Activated naive CD4-positive, alpha-beta T cell treated with anti-CD3 and anti-CD28 coated beads for 36 hours (primary cell): ENCODE results near the gene CRB2. TPM values are rescaled to one million over a fixed set of nuclear protein-coding genes. Genes with fewer than 3 reads are reported as not detected.

Experiments
- CTCF ChIA-PET: fragments of 350-600 bp; sonication (Branson Sonifier 250); formaldehyde crosslinking; loops from one replicate; lab custom pipeline; 2021; ENCODE audit warnings: antibody characterized with exemption; lab: Charles Lee
- DNase-seq: peaks from one replicate; pipeline ENCODE4 v3.0.0-alpha.2; 2020
- H3K27ac Mint-ChIP-seq: one replicate; pipeline ENCODE4 v1.8.0; 2021; ENCODE audit warnings: mild to moderate bottlenecking, mixed read lengths
- H3K27me3 Mint-ChIP-seq: one replicate; pipeline ENCODE4 v1.8.0; 2021; ENCODE audit warnings: low read depth, mixed read lengths
- H3K36me3 Mint-ChIP-seq: one replicate; pipeline ENCODE4 v1.8.0; 2021; ENCODE audit warnings: low read depth, mixed read lengths
- H3K4me1 Mint-ChIP-seq: one replicate; pipeline ENCODE4 v1.8.0; 2021; ENCODE audit warnings: low read depth, mixed read lengths
- H3K4me3 Mint-ChIP-seq: one replicate; pipeline ENCODE4 v1.8.0; 2021; ENCODE audit warnings: mild to moderate bottlenecking, moderate library complexity, mixed read lengths
- H3K9me3 Mint-ChIP-seq: one replicate; pipeline ENCODE4 v1.8.0; 2021; ENCODE audit warnings: mixed read lengths
- intact Hi-C: fragments of 100-400 bp; cut with micrococcal nuclease; formaldehyde crosslinking; loops from one replicate; pipeline ENCODE4 v1.15.1; 2023
- total RNA-seq, 2 experiments: library from RNA; stranded (reverse); gene quantifications; one replicate each; pipeline ENCODE4 v1.2.3, GENCODE V29; 2021

The CRB2 gene
- total RNA-seq, 2 experiments from 2014 or later, result not detected

DNA sequence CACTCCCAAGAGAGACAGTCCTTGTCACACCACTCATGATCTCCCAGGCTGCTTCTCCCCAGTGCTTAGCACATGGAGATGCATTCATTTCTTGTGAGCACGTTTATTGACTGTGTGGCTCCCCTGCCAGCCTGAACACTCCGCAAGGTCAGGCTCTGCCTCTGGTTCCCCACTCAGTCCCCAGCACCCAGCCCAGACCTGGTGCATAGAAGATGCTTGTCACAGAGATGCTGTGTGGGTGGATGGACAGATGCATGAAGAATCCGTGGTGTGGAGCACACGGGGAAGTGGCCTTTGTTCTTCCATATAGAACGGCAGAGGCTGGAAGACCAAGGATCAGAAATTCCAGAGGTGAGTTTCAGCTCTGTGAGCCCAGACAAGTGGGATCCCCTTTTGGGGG lies 13.8 kb upstream of the CRB2 start:
- Mint-ChIP-seq H3K9me3 (no peaks in the 10 kb centered on the region), H3K27me3 (no peaks in the 10 kb centered on the region), H3K4me3 (no peak overlapping the region), H3K4me1 (peaks cover 32% of the 10 kb centered on the region), H3K36me3 (no peaks in the 10 kb centered on the region), H3K27ac (no peak overlapping the region)
- no peak for DNase-seq
- intact Hi-C loops, result loop anchor here (5.0 to 10.0 kb wide), 2 partner anchors 440 to 1217 kb away; no protein-coding TSS in a partner anchor
- CTCF ChIA-PET, result interaction anchor here (0.7 kb wide), 1 partner anchor 261 kb away, joined by 3 read pairs; no protein-coding TSS in a partner anchor

DNA sequence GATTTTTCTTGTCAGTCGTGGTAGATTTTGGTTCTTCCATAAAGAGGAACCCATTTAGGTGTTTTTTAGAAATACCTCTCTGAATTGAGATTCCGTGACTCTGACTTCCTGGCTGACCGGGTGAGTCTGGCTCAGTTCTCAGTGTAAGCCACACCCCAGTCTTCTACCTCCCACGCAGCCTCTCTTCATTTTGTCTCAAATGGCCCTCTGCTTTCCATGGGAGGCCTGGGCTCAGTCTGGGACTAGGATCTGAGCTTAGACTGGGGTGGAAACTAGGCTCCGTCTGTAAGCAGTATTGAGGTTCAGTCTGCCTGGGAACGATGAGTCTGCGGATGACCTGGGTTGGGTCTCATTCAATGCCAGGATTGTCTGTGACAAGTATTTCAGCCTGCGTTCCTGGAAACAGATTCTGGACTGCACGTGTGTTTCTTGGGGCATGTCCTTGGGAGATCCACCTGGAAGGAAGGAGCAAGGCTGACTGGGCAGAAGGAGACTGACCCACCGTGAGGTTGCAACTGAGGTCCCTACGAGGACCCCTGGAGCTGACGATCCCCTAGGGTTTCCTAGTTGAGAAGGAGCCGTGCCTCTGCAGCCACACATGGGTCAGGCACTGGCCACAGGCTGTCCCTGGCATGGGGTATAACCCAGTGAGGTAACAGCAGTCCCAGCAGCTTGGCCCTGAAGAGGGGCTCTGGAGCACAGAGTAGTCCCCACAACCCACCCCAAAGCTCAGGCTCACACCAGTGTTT lies 12.4 kb upstream of the CRB2 start:
- no peak for DNase-seq
- intact Hi-C loops, result loop anchor here (5.0 to 10.0 kb wide), 2 partner anchors 441 to 1219 kb away; no protein-coding TSS in a partner anchor
- Mint-ChIP-seq H3K4me1 (peaks cover 27% of the 10 kb centered on the region), H3K36me3 (no peaks in the 10 kb centered on the region), H3K4me3 (no peak overlapping the region), H3K27ac (no peak overlapping the region), H3K9me3 (no peaks in the 10 kb centered on the region), H3K27me3 (no peaks in the 10 kb centered on the region)
- CTCF ChIA-PET, result no interaction called here

DNA sequence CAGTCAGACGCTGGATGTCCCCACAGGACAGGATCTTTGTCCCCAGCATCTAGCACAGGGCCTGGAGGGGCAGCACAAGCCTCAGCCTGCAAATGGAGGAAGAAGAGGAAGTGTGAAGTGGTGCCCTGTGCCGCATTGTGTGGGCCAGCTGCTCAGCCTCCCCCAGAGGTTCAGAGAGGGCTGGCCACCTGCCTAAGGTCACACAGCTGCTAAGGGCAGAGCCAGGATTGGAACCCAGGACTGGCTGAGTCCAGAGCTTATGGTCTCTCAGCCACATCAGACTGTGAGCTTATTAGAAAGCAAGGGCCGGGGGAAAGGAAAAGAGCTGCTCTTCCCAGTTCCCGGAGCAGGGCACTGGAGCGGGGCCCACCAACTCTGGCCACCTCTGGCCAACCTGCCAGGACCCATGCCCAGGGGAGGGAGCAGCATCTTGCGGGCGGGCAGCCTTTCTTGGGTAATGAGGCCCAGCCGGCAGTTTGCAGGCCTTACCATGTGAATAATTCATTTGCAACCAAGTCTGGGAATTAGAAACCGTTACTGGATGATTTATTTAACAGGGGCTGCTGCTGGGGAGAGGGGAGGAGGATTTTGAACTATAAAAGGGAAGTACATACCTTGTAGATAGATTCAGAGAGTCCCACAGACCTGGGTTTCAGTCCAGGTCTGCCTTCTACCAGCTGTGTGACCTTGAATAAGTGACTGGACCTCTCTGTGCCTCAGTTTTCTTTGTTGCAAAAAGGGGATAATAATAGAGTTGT lies 11.6 kb upstream of the CRB2 start:
- CTCF ChIA-PET, result no interaction called here
- Mint-ChIP-seq H3K9me3 (no peaks in the 10 kb centered on the region), H3K4me1 (peaks cover 20% of the 10 kb centered on the region), H3K36me3 (no peaks in the 10 kb centered on the region), H3K4me3 (no peak overlapping the region), H3K27me3 (no peaks in the 10 kb centered on the region), H3K27ac (no peak overlapping the region)
- DNase-seq, result no peak
- intact Hi-C loops, result loop anchor here (5.0 to 10.0 kb wide), 2 partner anchors 442 to 1220 kb away; no protein-coding TSS in a partner anchor

- intact Hi-C loops, result loop anchor here (10.0 kb wide), 1 partner anchor 1221 kb away; no protein-coding TSS in a partner anchor
- no peak overlapping the region for H3K27ac Mint-ChIP-seq
- no peaks in the 10 kb centered on the region for H3K9me3 Mint-ChIP-seq
- peaks cover 8% of the 10 kb centered on the region for H3K4me1 Mint-ChIP-seq
- H3K36me3 Mint-ChIP-seq, result no peaks in the 10 kb centered on the region
- DNase-seq, result no peak
- no peak overlapping the region for H3K4me3 Mint-ChIP-seq
- CTCF ChIA-PET, result interaction anchor here (0.9 kb wide), 1 partner anchor 9 kb away, joined by 4 read pairs; no protein-coding TSS in a partner anchor
- no peaks in the 10 kb centered on the region for H3K27me3 Mint-ChIP-seq
Observed at GRCh38 chr9:123345567-123345955, 10.4 kb upstream of the CRB2 start.

DNA sequence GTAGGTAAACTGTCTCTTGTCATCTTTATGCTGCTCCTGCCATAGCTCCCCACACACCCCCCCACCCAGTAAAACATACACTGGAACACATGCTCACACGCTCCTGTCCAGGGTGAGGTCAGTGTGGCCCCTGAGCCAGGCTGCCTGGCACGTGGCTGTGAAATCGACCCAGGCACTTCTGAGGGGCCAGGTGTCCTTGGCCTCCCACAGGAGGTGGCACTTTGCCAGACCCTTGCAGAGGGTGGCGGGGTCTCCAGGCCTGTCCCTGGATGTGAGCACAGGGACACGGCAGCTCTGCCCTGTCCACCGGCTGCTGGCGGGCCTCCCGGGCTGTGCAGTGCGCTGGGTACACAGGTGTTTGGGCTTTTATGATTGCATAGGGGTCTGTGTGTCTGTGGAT lies 10.0 kb upstream of the CRB2 start:
- Mint-ChIP-seq H3K27me3 (no peaks in the 10 kb centered on the region), H3K4me1 (peaks cover 3% of the 10 kb centered on the region), H3K27ac (no peak overlapping the region), H3K4me3 (no peak overlapping the region), H3K36me3 (no peaks in the 10 kb centered on the region), H3K9me3 (no peaks in the 10 kb centered on the region)
- CTCF ChIA-PET, result interaction anchor here (0.9 kb wide), 1 partner anchor 9 kb away, joined by 4 read pairs; no protein-coding TSS in a partner anchor
- DNase-seq, result no peak
- intact Hi-C loops, result loop anchor here (10.0 kb wide), 1 partner anchor 1221 kb away; no protein-coding TSS in a partner anchor

DNA sequence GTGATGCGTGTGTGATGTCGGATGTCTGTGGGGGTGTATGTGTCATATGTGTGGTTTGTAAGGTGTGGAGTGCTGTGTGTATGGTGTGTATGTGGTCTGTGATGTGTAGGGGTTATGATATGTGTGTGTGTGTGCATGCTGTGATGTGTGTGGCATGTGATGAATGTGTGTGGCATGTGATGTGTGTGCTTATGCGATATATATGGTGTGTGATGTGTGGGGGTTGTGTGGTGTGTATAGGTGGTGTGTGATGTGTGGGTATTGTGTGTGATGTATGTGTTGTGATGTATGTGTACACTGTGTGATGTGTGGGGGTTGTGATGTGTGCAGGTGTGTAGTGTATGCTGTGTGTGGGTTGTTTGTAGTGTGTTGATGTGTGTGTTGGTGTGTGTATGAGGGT lies 9.2 kb upstream of the CRB2 start:
- H3K4me1 Mint-ChIP-seq, result no peaks in the 10 kb centered on the region
- intact Hi-C loops, result loop anchor here (10.0 kb wide), 1 partner anchor 1222 kb away; no protein-coding TSS in a partner anchor
- H3K9me3 Mint-ChIP-seq, result no peaks in the 10 kb centered on the region
- no peaks in the 10 kb centered on the region for H3K36me3 Mint-ChIP-seq
- H3K27ac Mint-ChIP-seq, result no peak overlapping the region
- DNase-seq, result no peak
- CTCF ChIA-PET, result no interaction called here
- H3K4me3 Mint-ChIP-seq, result no peak overlapping the region
- no peaks in the 10 kb centered on the region for H3K27me3 Mint-ChIP-seq

DNA sequence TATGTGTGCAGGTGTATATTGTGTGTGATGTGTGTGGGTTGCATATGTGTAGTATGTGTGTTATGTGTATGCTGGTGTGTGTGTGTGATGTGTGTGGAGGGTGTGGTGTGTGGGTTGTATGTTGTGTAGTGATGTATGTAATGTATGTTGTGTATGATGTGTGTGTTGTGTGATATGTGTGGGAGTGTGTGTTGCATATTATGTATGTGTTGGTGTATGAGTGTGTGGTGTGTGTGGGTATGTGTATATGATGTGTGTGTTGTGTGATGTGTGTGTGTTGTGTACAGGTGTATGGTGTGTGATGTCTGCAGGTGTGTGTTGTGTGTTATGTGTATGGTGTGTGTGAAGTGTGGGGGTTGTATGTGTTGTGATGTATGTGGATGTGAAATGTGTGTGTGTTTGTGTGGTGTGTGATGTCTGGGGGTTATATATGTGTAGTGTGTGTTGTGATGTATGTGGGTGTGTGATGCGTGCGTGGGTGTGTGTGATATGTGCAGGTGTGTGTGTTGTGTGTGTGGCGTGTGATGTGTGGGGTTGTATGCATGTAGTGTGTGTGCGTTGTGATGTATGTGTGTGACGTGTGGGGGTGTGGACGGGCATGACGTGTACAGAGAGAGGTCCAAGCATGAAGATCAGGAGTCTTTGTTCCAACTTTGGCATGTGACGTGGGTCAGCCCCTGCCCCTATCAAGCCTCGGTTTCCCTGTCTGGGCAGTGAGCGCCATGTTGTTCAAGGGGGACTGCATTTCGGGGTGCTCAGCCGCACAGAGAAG lies 8.5 kb upstream of the CRB2 start:
- no peak for DNase-seq
- H3K36me3 Mint-ChIP-seq, result no peaks in the 10 kb centered on the region
- intact Hi-C loops, result loop anchor here (10.0 kb wide), 1 partner anchor 1223 kb away; no protein-coding TSS in a partner anchor
- no peaks in the 10 kb centered on the region for H3K9me3 Mint-ChIP-seq
- H3K27ac Mint-ChIP-seq, result no peak overlapping the region
- peaks cover 1% of the 10 kb centered on the region for H3K27me3 Mint-ChIP-seq
- H3K4me3 Mint-ChIP-seq, result no peak overlapping the region
- H3K4me1 Mint-ChIP-seq, result no peaks in the 10 kb centered on the region
- CTCF ChIA-PET, result interaction anchor here (1.1 to 3.3 kb wide), 4 partner anchors 8 to 356 kb away, joined by 3 to 35 read pairs (median 24); no protein-coding TSS in a partner anchor

- Mint-ChIP-seq H3K27me3 (peaks cover 5% of the 10 kb centered on the region), H3K36me3 (no peaks in the 10 kb centered on the region), H3K4me3 (no peak overlapping the region), H3K4me1 (no peaks in the 10 kb centered on the region), H3K27ac (no peak overlapping the region), H3K9me3 (no peaks in the 10 kb centered on the region)
- DNase-seq, result no peak
- intact Hi-C loops, result loop anchor here (10.0 kb wide), 1 partner anchor 1224 kb away; no protein-coding TSS in a partner anchor
- CTCF ChIA-PET, result interaction anchor here (0.9 to 3.3 kb wide), 12 partner anchors 9 to 357 kb away, joined by 3 to 35 read pairs (median 10); no protein-coding TSS in a partner anchor
Observed at GRCh38 chr9:123348317-123348992, 7.5 kb upstream of the CRB2 start.

GRCh38 chr9:123349033-123349432 lies 7.0 kb upstream of the CRB2 start:
- H3K36me3 Mint-ChIP-seq, result no peaks in the 10 kb centered on the region
- CTCF ChIA-PET, result interaction anchor here (0.8 to 3.3 kb wide), 16 partner anchors 9 to 320 kb away, joined by 3 to 35 read pairs (median 6); no protein-coding TSS in a partner anchor
- no peak overlapping the region for H3K4me3 Mint-ChIP-seq
- peaks cover 9% of the 10 kb centered on the region for H3K27me3 Mint-ChIP-seq
- DNase-seq, result no peak
- no peak overlapping the region for H3K27ac Mint-ChIP-seq
- no peaks in the 10 kb centered on the region for H3K9me3 Mint-ChIP-seq
- H3K4me1 Mint-ChIP-seq, result peaks cover 2% of the 10 kb centered on the region
- intact Hi-C loops, result loop anchor here (10.0 kb wide), 1 partner anchor 1224 kb away; no protein-coding TSS in a partner anchor

DNA sequence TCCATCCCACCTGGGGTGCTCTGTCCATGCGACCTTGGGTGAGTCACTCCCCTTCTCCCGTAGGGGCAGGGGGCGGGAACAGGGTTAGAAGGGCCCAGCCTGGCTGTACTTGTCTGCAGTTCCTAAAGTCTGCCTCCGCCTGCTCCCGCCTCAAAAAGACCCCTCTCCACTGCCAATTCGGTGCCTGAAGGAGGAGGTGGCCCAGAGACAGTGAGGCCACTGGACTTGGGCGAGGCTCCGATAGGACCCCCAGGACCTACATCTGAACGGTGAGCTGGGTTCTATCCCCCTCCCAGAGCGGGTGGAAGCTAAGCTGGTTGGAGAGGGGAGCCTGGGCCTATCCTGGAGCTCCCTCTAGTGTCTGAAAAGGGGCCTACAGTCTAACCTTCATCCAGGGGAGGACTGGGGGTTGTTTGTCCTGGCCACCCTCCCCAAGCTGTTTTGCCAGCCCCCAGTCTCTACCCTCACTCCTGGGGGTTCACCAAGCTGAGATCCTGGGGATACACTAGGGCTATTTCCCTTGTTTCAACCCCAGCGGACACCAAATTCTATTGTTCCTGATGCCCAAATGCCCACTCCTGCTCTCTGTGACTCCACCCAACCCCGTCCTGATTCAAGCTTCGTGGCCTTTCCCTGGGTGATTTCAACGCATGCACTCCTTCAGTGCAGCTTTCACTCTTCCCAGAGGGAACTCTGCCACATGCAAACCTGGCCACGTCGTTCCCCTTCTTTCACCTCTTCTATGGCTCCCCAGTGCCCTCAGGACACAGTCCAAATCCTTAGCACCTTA lies 6.1 kb upstream of the CRB2 start:
- no peak overlapping the region for H3K4me3 Mint-ChIP-seq
- peak; percentile 77 for DNase-seq
- H3K36me3 Mint-ChIP-seq, result no peaks in the 10 kb centered on the region
- intact Hi-C loops, result loop anchor here (1.0 to 10.0 kb wide), 7 partner anchors 35 to 1225 kb away; no protein-coding TSS in a partner anchor
- H3K4me1 Mint-ChIP-seq, result peaks cover 3% of the 10 kb centered on the region
- H3K9me3 Mint-ChIP-seq, result no peaks in the 10 kb centered on the region
- H3K27me3 Mint-ChIP-seq, result peaks cover 10% of the 10 kb centered on the region
- CTCF ChIA-PET, result interaction anchor here (0.5 to 3.3 kb wide), 43 partner anchors 10 to 971 kb away, joined by 3 to 35 read pairs (median 4); no protein-coding TSS in a partner anchor
- H3K27ac Mint-ChIP-seq, result no peak overlapping the region
